GM18519 (cell line): ENCODE results near the gene DENND2D.

Experiments used
- ATAC-seq: cut with Tn5 transposase; IDR thresholded peaks from one replicate; pipeline ENCODE4 v1.9.1; 2021; ENCODE audit warnings: mild to moderate bottlenecking, moderate library complexity; ENCODE audit not compliant: unreplicated experiment, low FRiP score

The DENND2D gene

GRCh38 chr1:111141245-111142220 lies 58.9 kb downstream of the DENND2D start:
- ATAC-seq = no peak

DNA sequence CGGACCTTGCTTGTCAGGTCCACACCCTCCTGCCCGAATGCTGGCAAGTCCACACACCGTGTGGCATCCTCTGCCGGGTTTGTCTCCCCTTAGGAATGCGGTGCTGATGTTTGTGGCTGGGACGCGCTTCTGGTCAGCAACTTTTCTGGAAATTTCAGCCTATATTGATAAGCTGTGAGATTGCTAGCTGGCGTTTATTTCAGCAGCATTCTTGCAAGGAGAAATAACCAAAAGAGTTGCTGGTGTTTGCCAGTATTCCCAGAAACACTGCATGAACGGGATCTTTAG lies 59.8 kb downstream of the DENND2D start:
- ATAC-seq = no peak

DNA sequence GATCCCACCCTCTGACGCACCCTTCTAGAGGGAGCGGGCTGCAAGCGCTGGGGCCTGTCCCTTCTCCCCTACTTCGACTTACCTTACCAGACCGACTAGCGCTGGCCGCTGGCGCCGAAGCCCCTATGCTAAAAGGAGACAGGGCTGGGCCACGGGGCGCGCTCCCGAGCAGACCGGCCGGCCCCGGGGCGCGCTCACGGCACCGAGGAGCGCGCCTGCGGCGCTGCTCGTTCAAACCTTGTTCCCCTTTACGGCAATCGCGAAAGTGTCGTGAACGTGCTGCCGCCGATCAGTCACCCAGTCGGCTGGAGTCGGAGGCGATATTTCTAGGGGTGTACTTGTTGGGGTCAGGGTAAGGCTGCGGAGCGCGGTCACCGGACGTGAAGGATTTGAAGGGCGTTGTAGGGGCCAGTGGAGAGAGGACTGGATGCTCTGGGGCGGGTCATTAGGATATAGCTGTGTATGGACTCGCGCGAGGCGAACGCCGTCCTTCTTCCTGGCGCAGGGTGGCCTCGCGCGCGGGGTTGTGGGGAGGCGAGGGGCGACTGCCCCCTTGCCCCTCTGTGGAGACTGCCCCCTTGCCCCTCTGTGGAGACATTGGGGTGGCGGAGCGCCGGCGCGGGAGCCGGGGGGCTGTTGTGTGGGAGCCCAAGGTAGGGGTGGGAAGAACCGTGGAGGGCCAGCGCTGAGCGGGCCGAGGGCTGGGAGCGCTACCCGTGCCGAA lies 60.3 kb downstream of the DENND2D start, which contains the start of the genes CEPT1 and DRAM2:
Gene CEPT1, plus strand, starts transcription at position 268 of the 724 bp plus-strand sequence. CDS start 7,492 bp downstream, outside the sequence.
Gene DRAM2, minus strand, starts transcription at position 138 of the 724 bp plus-strand sequence. CDS start 8,539 bp downstream, outside the sequence.
- ATAC-seq = peak; percentile 46

GRCh38 chr1:111139324-111139955 lies 61.0 kb downstream of the DENND2D start:
- ATAC-seq = peak; percentile 7
